ENCODE measurements around the gene FXN. TPM values are rescaled to one million over a fixed set of nuclear protein-coding genes. Genes with fewer than 3 reads are reported as not detected.

Gene FXN
- total RNA-seq, 1 donor, result 2.2 TPM

DNA sequence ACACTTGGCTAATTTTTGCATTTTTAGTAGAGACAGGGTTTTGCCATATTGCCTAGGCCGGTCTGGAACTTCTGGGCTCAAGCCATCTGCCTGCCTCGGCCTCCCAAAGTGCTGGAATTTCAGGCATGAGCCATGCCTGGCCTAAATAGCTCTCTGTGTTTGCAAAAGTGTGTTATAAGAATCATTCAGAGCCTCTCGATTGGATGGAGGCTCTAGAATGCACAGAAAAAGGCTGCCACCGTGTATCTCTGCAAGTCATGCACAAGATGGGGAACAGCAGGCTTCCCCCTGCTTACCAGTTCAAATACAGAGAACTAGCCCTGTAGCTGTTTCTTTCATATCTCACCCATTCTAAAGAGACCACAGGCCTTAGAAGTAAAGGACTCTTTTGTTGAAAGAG lies 28.3 kb downstream of the FXN start:
- H4K20me1 ChIP-seq (ENCODE audit: insufficient read depth, low read length), result no peaks in the 10 kb centered on the region
- TF ChIP-seq, protein P1, sequence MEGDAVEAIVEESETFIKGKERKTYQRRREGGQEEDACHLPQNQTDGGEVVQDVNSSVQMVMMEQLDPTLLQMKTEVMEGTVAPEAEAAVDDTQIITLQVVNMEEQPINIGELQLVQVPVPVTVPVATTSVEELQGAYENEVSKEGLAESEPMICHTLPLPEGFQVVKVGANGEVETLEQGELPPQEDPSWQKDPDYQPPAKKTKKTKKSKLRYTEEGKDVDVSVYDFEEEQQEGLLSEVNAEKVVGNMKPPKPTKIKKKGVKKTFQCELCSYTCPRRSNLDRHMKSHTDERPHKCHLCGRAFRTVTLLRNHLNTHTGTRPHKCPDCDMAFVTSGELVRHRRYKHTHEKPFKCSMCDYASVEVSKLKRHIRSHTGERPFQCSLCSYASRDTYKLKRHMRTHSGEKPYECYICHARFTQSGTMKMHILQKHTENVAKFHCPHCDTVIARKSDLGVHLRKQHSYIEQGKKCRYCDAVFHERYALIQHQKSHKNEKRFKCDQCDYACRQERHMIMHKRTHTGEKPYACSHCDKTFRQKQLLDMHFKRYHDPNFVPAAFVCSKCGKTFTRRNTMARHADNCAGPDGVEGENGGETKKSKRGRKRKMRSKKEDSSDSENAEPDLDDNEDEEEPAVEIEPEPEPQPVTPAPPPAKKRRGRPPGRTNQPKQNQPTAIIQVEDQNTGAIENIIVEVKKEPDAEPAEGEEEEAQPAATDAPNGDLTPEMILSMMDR (IDR thresholded peaks at IDR 0.05; ENCODE audit: extremely low read depth, low read depth, low read length), result no peak
- no peak overlapping the region for H2AFZ ChIP-seq (ENCODE audit: low read length)
- no peak for DNase-seq (ENCODE audit: insufficient read length, low spot score, missing footprints)
- H3K79me2 ChIP-seq (ENCODE audit: insufficient read depth, low read length), result no peaks in the 10 kb centered on the region
- no peaks in the 10 kb centered on the region for H3K9me3 ChIP-seq (ENCODE audit: low read depth, low read length)
- no peaks in the 10 kb centered on the region for H3K36me3 ChIP-seq (ENCODE audit: insufficient read depth, low read length)
- H3K4me1 ChIP-seq (ENCODE audit: insufficient read depth, low read length), result no peaks in the 10 kb centered on the region
- no peak overlapping the region for H3K27ac ChIP-seq (ENCODE audit: low read depth, low read length)
- H3K27me3 ChIP-seq (ENCODE audit: insufficient read depth, low read length), result no peaks in the 10 kb centered on the region
- no peak overlapping the region for H3K4me3 ChIP-seq (ENCODE audit: insufficient read depth, low read length)
- H3K4me2 ChIP-seq (ENCODE audit: insufficient read depth, low read length), result no peak overlapping the region

DNA sequence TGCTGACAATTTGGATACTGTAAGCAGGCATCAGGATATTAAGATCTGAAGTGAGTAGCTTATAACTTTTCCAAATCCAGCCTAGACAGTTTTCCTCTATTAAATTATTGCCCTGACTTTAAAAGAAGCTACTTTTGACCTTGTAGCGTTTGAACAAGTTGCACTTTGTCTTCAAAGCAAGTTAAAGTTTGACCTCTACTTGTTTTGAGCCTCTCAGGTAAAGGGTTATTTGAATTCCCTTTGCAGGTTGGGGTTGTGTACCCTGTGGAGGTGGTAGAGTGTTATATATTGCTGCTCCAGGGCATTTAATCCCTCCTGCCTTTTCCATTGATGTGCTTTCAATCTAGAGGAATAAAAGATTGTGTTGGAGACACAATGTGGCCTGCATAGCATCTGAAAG lies 30.1 kb downstream of the FXN start:
- Histone ChIP-seq H3K27ac (ENCODE audit: low read depth, low read length) (no peak overlapping the region), H3K36me3 (ENCODE audit: insufficient read depth, low read length) (no peaks in the 10 kb centered on the region), H3K79me2 (ENCODE audit: insufficient read depth, low read length) (no peaks in the 10 kb centered on the region), H3K27me3 (ENCODE audit: insufficient read depth, low read length) (no peaks in the 10 kb centered on the region), H4K20me1 (ENCODE audit: insufficient read depth, low read length) (no peaks in the 10 kb centered on the region), H3K4me3 (ENCODE audit: insufficient read depth, low read length) (no peak overlapping the region), H3K4me2 (ENCODE audit: insufficient read depth, low read length) (no peak overlapping the region), H2AFZ (ENCODE audit: low read length) (no peak overlapping the region), H3K4me1 (ENCODE audit: insufficient read depth, low read length) (no peaks in the 10 kb centered on the region), H3K9me3 (ENCODE audit: low read depth, low read length) (no peaks in the 10 kb centered on the region)
- DNase-seq (ENCODE audit: insufficient read length, low spot score, missing footprints), result no peak
- TF ChIP-seq, protein P1 (IDR thresholded peaks at IDR 0.05; ENCODE audit: extremely low read depth, low read depth, low read length), result no peak

GRCh38 chr9:69066955-69067354 lies 31.4 kb downstream of the FXN start:
- no peaks in the 10 kb centered on the region for H3K4me1 ChIP-seq (ENCODE audit: insufficient read depth, low read length)
- TF ChIP-seq, protein P1 (IDR thresholded peaks at IDR 0.05; ENCODE audit: extremely low read depth, low read depth, low read length), result no peak
- H4K20me1 ChIP-seq (ENCODE audit: insufficient read depth, low read length), result no peaks in the 10 kb centered on the region
- H3K79me2 ChIP-seq (ENCODE audit: insufficient read depth, low read length), result no peaks in the 10 kb centered on the region
- no peak overlapping the region for H3K4me2 ChIP-seq (ENCODE audit: insufficient read depth, low read length)
- no peaks in the 10 kb centered on the region for H3K27me3 ChIP-seq (ENCODE audit: insufficient read depth, low read length)
- DNase-seq (ENCODE audit: insufficient read length, low spot score, missing footprints), result no peak
- H3K27ac ChIP-seq (ENCODE audit: low read depth, low read length), result no peak overlapping the region
- H3K4me3 ChIP-seq (ENCODE audit: insufficient read depth, low read length), result no peak overlapping the region
- no peaks in the 10 kb centered on the region for H3K9me3 ChIP-seq (ENCODE audit: low read depth, low read length)
- no peak overlapping the region for H2AFZ ChIP-seq (ENCODE audit: low read length)
- H3K36me3 ChIP-seq (ENCODE audit: insufficient read depth, low read length), result no peaks in the 10 kb centered on the region

GRCh38 chr9:69070201-69070600 lies 34.6 kb downstream of the FXN start:
- no peak overlapping the region for H3K27ac ChIP-seq (ENCODE audit: low read depth, low read length)
- H3K4me3 ChIP-seq (ENCODE audit: insufficient read depth, low read length), result no peak overlapping the region
- no peaks in the 10 kb centered on the region for H3K36me3 ChIP-seq (ENCODE audit: insufficient read depth, low read length)
- H3K9me3 ChIP-seq (ENCODE audit: low read depth, low read length), result no peaks in the 10 kb centered on the region
- no peak overlapping the region for H3K4me2 ChIP-seq (ENCODE audit: insufficient read depth, low read length)
- H3K79me2 ChIP-seq (ENCODE audit: insufficient read depth, low read length), result no peaks in the 10 kb centered on the region
- H4K20me1 ChIP-seq (ENCODE audit: insufficient read depth, low read length), result no peaks in the 10 kb centered on the region
- H2AFZ ChIP-seq (ENCODE audit: low read length), result no peak overlapping the region
- H3K27me3 ChIP-seq (ENCODE audit: insufficient read depth, low read length), result no peaks in the 10 kb centered on the region
- no peak for DNase-seq (ENCODE audit: insufficient read length, low spot score, missing footprints)
- TF ChIP-seq, protein P1 (IDR thresholded peaks at IDR 0.05; ENCODE audit: extremely low read depth, low read depth, low read length), result no peak
- no peaks in the 10 kb centered on the region for H3K4me1 ChIP-seq (ENCODE audit: insufficient read depth, low read length)
